Measurements from ENCODE around the gene BARD1.

- TF ChIP-seq CTCF (IDR thresholded peaks at IDR 0.05) (no peak), ZFX (IDR thresholded peaks at IDR 0.05; ENCODE audit: borderline replicate concordance) (no peak)
Measured at GRCh38 chr2:214772443-214773015, 37.0 kb downstream of the BARD1 start.
